Naive thymus-derived CD4-positive, alpha-beta T cell (primary cell): ENCODE results near the gene CTTNBP2NL. TPM values are rescaled to one million over a fixed set of nuclear protein-coding genes. Genes with fewer than 3 reads are reported as not detected.
"Not testable (repeated sequence)": the region's sequence is repeated elsewhere in the genome, so short reads cannot be mapped to it uniquely, and the experiment has no call there.

Source experiments
- ATAC-seq: fragments of 150-1000 bp; cut with Tn5 transposase; 2 replicates; pipeline ENCODE4 v1.10.0; 2021; ENCODE audit warnings: mild to moderate bottlenecking, moderate library complexity
- CTCF ChIA-PET: fragments of 350-600 bp; sonication (Branson Sonifier 250); formaldehyde crosslinking; loops from one replicate; lab custom pipeline; 2021; ENCODE audit warnings: antibody characterized with exemption; lab: Charles Lee
- POLR2A ChIA-PET: fragments of 350-600 bp; sonication (Branson Sonifier 250); formaldehyde crosslinking; loops from one replicate; lab custom pipeline; 2021; ENCODE audit warnings: antibody characterized with exemption, inconsistent platforms; lab: Charles Lee
- DNase-seq, 9 donors: peaks; one replicate each; pipeline versions ENCODE4 v3.0.0 to v3.0.0-alpha.2; 2020 to 2022; ENCODE audit warnings: mixed read lengths in 1 of 9
- H3K27ac ChIP-seq: one replicate; pipeline ENCODE4 v1.7.0; 2013; ENCODE audit warnings: mild to moderate bottlenecking, low read depth, low read length, moderate library complexity
- H3K27me3 ChIP-seq, 2 donors: one replicate each; pipeline ENCODE4 v1.7.0; 2013; ENCODE audit warnings: low read length in 2 of 2, mild to moderate bottlenecking in 2 of 2, moderate library complexity in 2 of 2; ENCODE audit not compliant: control insufficient read depth in 2 of 2, insufficient read depth in 2 of 2
- H3K36me3 ChIP-seq, 3 experiments: 1 replicate in 2 of 3; 2 replicates in 1 of 3; pipeline ENCODE4 v1.7.0; 2013; ENCODE audit warnings: low read length in 3 of 3, mild to moderate bottlenecking in 3 of 3, moderate library complexity in 1 of 3; ENCODE audit not compliant: insufficient read depth in 3 of 3, control insufficient read depth in 2 of 3
- H3K4me1 ChIP-seq, 2 donors: one replicate each; pipeline ENCODE4 v1.7.0; 2013; ENCODE audit warnings: low read length in 2 of 2, mild to moderate bottlenecking in 2 of 2, moderate library complexity in 1 of 2; ENCODE audit not compliant: control insufficient read depth in 2 of 2, insufficient read depth in 2 of 2
- H3K4me3 ChIP-seq: 2 replicates; pipeline ENCODE4 v1.7.0; 2013; ENCODE audit warnings: mild to moderate bottlenecking, low read length
- H3K9me3 ChIP-seq, 3 experiments: 1 replicate in 2 of 3; 2 replicates in 1 of 3; pipeline ENCODE4 v1.7.0; 2013; ENCODE audit warnings: low read length in 3 of 3; ENCODE audit not compliant: control insufficient read depth in 2 of 3
- H3K27ac Mint-ChIP-seq, 9 donors: one replicate each; pipeline ENCODE4 v1.8.0; 2020 to 2022; ENCODE audit warnings: mixed read lengths in 9 of 9, mild to moderate bottlenecking in 8 of 9, moderate library complexity in 5 of 9, inconsistent platforms in 2 of 9
- H3K27me3 Mint-ChIP-seq, 5 donors: one replicate each; pipeline ENCODE4 v1.8.0; 2021 to 2022; ENCODE audit warnings: mixed read lengths in 5 of 5, mild to moderate bottlenecking in 1 of 5
- H3K36me3 Mint-ChIP-seq, 5 donors: one replicate each; pipeline ENCODE4 v1.8.0; 2020 to 2022; ENCODE audit warnings: mixed read lengths in 5 of 5, mild to moderate bottlenecking in 3 of 5, inconsistent platforms in 1 of 5
- H3K4me1 Mint-ChIP-seq, 7 donors: one replicate each; pipeline ENCODE4 v1.8.0; 2020 to 2022; ENCODE audit warnings: mixed read lengths in 7 of 7, mild to moderate bottlenecking in 3 of 7, inconsistent platforms in 1 of 7
- H3K4me3 Mint-ChIP-seq, 10 donors: one replicate each; pipeline ENCODE4 v1.8.0; 2020 to 2022; ENCODE audit warnings: mild to moderate bottlenecking in 10 of 10, mixed read lengths in 10 of 10, moderate library complexity in 6 of 10, inconsistent platforms in 2 of 10
- H3K9me3 Mint-ChIP-seq, 11 donors: one replicate each; pipeline ENCODE4 v1.8.0; 2020 to 2022; ENCODE audit warnings: mixed read lengths in 11 of 11, mild to moderate bottlenecking in 4 of 11, inconsistent platforms in 1 of 11, moderate library complexity in 1 of 11
- intact Hi-C, 2 donors: fragments of 100-400 bp; cut with micrococcal nuclease; formaldehyde crosslinking; loops; one replicate each; pipeline ENCODE4 v1.15.1; 2023
- polyA plus RNA-seq, 2 donors: library from polyadenylated mRNA; unstranded; fragments of 300-500 nt; fragmentation: Illumina TruSeq; gene quantifications; one replicate each; pipeline ENCODE4 v1.2.3, GENCODE V29; 2021
- total RNA-seq, 6 experiments: library from RNA in 5 of 6; stranded (reverse) in 5 of 6; gene quantifications; 1 replicate in 5 of 6; 2 replicates in 1 of 6; pipeline ENCODE4 v1.2.3 and lab custom pipeline; 2021 to 2026

CTTNBP2NL gene
- total and polyA plus RNA-seq, 7 experiments from 2014 or later: 0.32 to 1.8 (median 0.90) TPM; not detected in 2

DNA sequence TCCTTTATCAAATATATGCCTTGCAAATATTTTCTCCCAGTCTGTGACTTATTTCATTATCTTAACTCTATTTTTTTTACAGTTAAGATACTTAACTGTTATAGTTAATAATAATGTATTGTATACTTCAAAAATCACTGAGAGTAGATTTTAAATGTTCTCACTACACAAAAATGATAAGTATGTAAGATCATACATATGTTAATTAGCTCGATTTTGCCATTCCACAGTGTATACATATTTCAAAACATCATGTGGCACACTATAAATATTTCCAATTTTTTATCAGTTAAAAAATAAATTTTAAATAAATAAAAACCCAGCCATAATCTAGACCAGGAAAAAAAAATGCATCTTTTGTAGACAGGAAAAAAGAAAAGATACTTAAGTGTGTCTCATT is 27.2 kb downstream of the CTTNBP2NL start:
- H3K27ac Mint-ChIP-seq: no peak overlapping the region
- ATAC-seq (no peak), DNase-seq (no peak)
- no peaks in the 10 kb centered on the region for H3K9me3 ChIP-seq
- H3K4me3 Mint-ChIP-seq: no peak overlapping the region
- H3K4me1 ChIP-seq: no peaks in the 10 kb centered on the region
- intact Hi-C loops: no loop called here
- H3K36me3 ChIP-seq: no peaks in the 10 kb centered on the region
- H3K36me3 Mint-ChIP-seq: no peaks in the 10 kb centered on the region
- ChIA-PET POLR2A (no interaction called here), CTCF (no interaction called here)
- H3K27ac ChIP-seq: no peak overlapping the region
- H3K4me3 ChIP-seq: no peak overlapping the region
- no peaks in the 10 kb centered on the region for H3K9me3 Mint-ChIP-seq
- H3K27me3 Mint-ChIP-seq: peaks cover 0 to 6% (median 0%) of the 10 kb centered on the region in 5 donors
- H3K4me1 Mint-ChIP-seq: no peaks in the 10 kb centered on the region
- H3K27me3 ChIP-seq: no peaks in the 10 kb centered on the region

DNA sequence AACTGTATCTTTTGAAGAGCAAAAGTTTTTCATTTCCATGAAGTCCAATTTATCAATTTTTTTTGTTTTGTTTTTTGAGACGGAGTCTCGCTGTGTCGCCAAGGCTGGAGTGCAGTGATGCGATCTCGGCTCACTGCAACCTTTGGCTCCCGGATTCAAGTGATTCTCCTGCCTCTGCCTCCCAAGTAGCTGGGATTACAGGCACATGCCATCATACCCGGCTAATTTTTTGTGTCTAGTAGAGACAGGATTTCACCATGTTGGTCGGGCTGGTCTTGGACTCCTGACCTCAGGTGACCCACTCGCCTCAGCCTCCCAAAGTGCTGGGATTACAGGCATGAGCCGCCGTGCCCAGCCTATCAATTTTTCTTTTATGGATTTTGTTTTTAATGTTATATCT is 27.7 kb downstream of the CTTNBP2NL start:
- POLR2A ChIA-PET, H3K27ac Mint-ChIP-seq, H3K4me3 Mint-ChIP-seq, intact Hi-C loops, ATAC-seq, H3K36me3 ChIP-seq, H3K27me3 ChIP-seq, H3K4me1 Mint-ChIP-seq, H3K4me3 ChIP-seq, H3K27me3 Mint-ChIP-seq, H3K4me1 ChIP-seq, CTCF ChIA-PET, DNase-seq, H3K36me3 Mint-ChIP-seq, H3K9me3 ChIP-seq, H3K27ac ChIP-seq, H3K9me3 Mint-ChIP-seq: not testable (repeated sequence)

DNA sequence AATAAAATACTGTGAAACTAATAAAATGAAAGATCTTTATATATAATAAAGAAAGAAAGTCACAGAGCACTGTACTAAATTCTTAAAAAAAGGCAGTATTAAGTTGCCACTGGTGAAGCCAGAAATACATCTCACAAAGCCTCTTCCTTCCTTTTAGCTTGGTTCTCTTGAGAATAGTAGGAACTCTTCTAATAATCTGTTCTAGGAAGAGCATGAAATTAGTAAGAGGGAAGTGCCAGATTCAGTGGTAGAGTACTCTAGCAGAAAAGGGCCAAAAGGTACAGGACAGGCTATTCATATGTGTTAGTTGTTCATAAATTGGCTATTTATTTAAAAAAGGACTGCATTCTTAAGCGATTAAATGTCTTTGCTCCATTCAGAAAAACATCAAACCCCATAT is 33.7 kb downstream of the CTTNBP2NL start:
- ATAC-seq: no peak
- CTCF ChIA-PET: no interaction called here

DNA sequence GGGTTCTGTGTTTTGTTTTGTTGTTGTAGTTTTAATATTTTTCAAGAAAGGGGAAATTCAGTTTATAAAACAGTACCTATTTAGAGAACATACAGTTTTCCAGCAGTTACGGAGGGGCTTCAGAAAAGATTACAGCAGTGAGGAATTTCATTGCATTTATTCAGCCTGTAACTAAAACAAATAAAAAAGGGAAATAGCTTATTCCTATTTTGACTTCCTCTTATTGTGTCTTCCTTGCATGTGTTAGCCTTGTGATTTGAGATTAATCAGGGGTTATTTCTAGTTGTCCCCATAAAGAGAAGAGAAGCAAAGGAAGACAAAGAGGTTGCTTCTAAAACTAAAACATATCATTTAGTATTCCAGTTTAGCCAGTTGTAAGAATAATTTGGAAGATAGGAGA is 35.0 kb downstream of the CTTNBP2NL start:
- H3K4me3 ChIP-seq: no peak overlapping the region
- CTCF ChIA-PET: no interaction called here
- no peaks in the 10 kb centered on the region for H3K36me3 ChIP-seq
- Mint-ChIP-seq H3K27ac (no peak overlapping the region), H3K36me3 (no peaks in the 10 kb centered on the region), H3K27me3 (peaks cover 4 to 21% (median 9%) of the 10 kb centered on the region in 5 donors), H3K4me3 (no peak overlapping the region), H3K9me3 (peaks cover 0 to 1% (median 0%) of the 10 kb centered on the region in 11 donors), H3K4me1 (peaks cover 0 to 3% (median 0%) of the 10 kb centered on the region in 7 donors)
- no peaks in the 10 kb centered on the region for H3K4me1 ChIP-seq
- no peak for DNase-seq
- POLR2A ChIA-PET: no interaction called here
- H3K27ac ChIP-seq: no peak overlapping the region
- no peaks in the 10 kb centered on the region for H3K27me3 ChIP-seq
- no peak for ATAC-seq
- intact Hi-C loops: no loop called here
- no peaks in the 10 kb centered on the region for H3K9me3 ChIP-seq

More for the DNA sequence above, 33.7 kb downstream of the CTTNBP2NL start:
- H3K9me3 Mint-ChIP-seq: peaks cover 0 to 1% (median 0%) of the 10 kb centered on the region in 11 donors
- peaks cover 0 to 20% (median 9%) of the 10 kb centered on the region in 5 donors for H3K27me3 Mint-ChIP-seq
- POLR2A ChIA-PET: no interaction called here
- H3K36me3 Mint-ChIP-seq: no peaks in the 10 kb centered on the region
- DNase-seq: no peak
- Histone ChIP-seq H3K27ac (no peak overlapping the region), H3K4me1 (no peaks in the 10 kb centered on the region), H3K9me3 (no peaks in the 10 kb centered on the region), H3K36me3 (no peaks in the 10 kb centered on the region), H3K27me3 (no peaks in the 10 kb centered on the region), H3K4me3 (no peak overlapping the region)
- H3K27ac Mint-ChIP-seq: no peak overlapping the region
- H3K4me3 Mint-ChIP-seq: no peak overlapping the region
- intact Hi-C loops: no loop called here
- H3K4me1 Mint-ChIP-seq: peaks cover 0 to 3% (median 0%) of the 10 kb centered on the region in 7 donors

DNA sequence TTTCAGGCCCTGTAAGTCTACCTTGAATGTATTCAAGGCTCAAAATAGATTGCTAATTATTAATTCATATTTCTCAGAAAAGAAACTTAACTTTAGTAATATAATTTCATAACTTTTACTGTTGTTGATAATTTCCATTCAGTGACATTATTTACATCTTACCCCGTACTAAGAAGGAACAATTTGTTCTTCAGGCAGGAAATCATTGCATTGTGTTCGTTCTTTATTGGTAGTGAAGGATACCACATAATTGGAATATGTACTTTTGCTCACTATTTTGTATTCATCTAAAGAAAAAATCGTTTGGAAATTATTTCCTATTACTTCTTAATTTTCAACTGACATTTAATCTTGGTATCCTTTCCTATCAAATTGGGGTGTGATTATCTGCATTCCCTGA is 39.4 kb downstream of the CTTNBP2NL start:
- CTCF ChIA-PET: interaction anchor here (0.7 kb wide), 1 partner anchor 31 kb away, joined by 6 read pairs; no protein-coding TSS in a partner anchor
- no peak overlapping the region for H3K4me3 ChIP-seq
- no peak overlapping the region for H3K27ac Mint-ChIP-seq
- H3K27me3 ChIP-seq: no peaks in the 10 kb centered on the region
- peaks cover 0 to 1% (median 0%) of the 10 kb centered on the region in 11 donors for H3K9me3 Mint-ChIP-seq
- POLR2A ChIA-PET: no interaction called here
- peaks cover 0 to 3% (median 0%) of the 10 kb centered on the region in 7 donors for H3K4me1 Mint-ChIP-seq
- ATAC-seq (no peak), DNase-seq (no peak)
- intact Hi-C loops: no loop called here
- H3K4me3 Mint-ChIP-seq: no peak overlapping the region
- no peaks in the 10 kb centered on the region for H3K36me3 ChIP-seq
- no peak overlapping the region for H3K27ac ChIP-seq
- H3K9me3 ChIP-seq: no peaks in the 10 kb centered on the region
- peaks cover 6 to 25% (median 13%) of the 10 kb centered on the region in 5 donors for H3K27me3 Mint-ChIP-seq
- H3K36me3 Mint-ChIP-seq: no peaks in the 10 kb centered on the region
- no peaks in the 10 kb centered on the region for H3K4me1 ChIP-seq

DNA sequence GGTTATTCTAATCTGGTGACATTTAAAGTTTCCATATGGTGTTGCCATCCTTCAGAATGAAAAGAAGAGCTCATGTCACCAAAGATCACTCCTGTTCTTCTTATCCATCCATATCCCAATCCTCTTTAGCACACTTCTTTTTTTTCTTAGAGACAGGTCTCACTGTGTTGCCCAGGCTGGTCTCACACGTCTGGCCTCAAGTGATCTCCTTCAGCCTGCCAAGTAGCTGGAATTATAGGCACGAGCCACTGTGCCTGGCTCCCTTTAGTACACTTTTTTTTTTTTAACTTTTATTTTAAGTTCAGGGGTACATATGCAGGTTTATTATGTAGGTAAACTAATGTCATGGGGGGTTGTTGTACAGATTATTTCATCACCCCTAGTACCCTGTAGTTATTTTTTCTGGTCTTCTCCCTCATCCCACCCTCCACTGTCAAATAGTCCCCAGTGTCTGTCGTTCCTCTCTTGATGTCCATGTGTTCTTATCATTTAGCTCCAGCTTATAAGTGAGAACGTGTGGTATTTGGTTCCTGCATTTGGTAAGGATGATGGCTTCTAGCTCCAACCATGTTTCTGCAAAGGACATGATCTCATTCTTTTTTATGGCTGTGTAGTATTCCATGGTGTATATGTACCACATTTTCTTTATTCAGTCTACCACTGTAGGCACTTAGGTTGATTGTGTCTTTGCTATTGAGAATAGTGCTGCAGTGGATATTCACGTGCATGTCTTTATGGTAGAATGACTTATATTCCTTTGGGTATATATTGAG is 40.6 kb downstream of the CTTNBP2NL start:
- Mint-ChIP-seq H3K9me3 (peaks cover 0 to 1% (median 0%) of the 10 kb centered on the region in 11 donors), H3K4me3 (no peak overlapping the region), H3K4me1 (no peaks in the 10 kb centered on the region), H3K36me3 (no peaks in the 10 kb centered on the region), H3K27ac (no peak overlapping the region), H3K27me3 (peaks cover 5 to 18% (median 13%) of the 10 kb centered on the region in 5 donors)
- no peak overlapping the region for H3K27ac ChIP-seq
- H3K9me3 ChIP-seq: no peaks in the 10 kb centered on the region
- no peak overlapping the region for H3K4me3 ChIP-seq
- no peaks in the 10 kb centered on the region for H3K36me3 ChIP-seq
- H3K27me3 ChIP-seq: peaks cover 0 to 4% of the 10 kb centered on the region in 2 donors
- intact Hi-C loops: no loop called here
- CTCF ChIA-PET: no interaction called here
- POLR2A ChIA-PET: no interaction called here
- no peaks in the 10 kb centered on the region for H3K4me1 ChIP-seq
- DNase-seq: no peak
- no peak for ATAC-seq

DNA sequence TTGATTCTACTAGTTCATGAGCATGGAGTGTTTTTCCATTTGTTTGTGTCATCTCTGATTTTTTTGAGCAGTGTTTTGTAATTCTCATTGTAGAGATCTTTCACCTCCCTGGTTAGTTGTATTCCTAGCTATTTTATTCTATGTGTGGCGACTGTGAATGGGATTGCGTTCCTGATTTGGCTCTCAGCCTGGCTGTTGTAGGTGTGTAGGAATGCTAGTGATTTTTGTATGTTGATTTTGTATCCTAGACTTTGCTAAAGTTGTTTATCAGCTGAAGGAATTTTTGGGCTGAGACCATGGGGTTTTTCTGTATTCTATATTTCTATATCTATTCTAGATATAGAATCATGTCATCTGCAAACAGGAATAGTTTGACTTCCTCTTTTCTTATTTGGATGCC is 42.1 kb downstream of the CTTNBP2NL start:
- H3K4me3 ChIP-seq, ATAC-seq, H3K36me3 Mint-ChIP-seq, DNase-seq, intact Hi-C loops, H3K9me3 ChIP-seq, H3K9me3 Mint-ChIP-seq, H3K36me3 ChIP-seq, H3K4me1 Mint-ChIP-seq, H3K27ac ChIP-seq, CTCF ChIA-PET, H3K27ac Mint-ChIP-seq, H3K4me1 ChIP-seq, POLR2A ChIA-PET, H3K4me3 Mint-ChIP-seq, H3K27me3 ChIP-seq: not testable (repeated sequence)
- H3K27me3 Mint-ChIP-seq: peaks cover 6 to 13% (median 12%) of the 10 kb centered on the region in 5 donors
